Astrocyte (in vitro differentiated cells and primary cell): Measurements from ENCODE around the gene ASCL2.

ENCODE experiments used
- EZH2 ChIP-seq: IDR thresholded peaks from 2 replicates; pipeline ENCODE4 v1.6.1; 2012; ENCODE audit warnings: mild to moderate bottlenecking, low read length, inconsistent platforms; ENCODE audit not compliant: insufficient read depth
- TF ChIP-seq, protein P1 (sequence below): IDR thresholded peaks from 2 replicates; pipeline ENCODE4 v1.5.1; 2011; ENCODE audit warnings: low read depth, mild to moderate bottlenecking, inconsistent platforms, low read length, moderate library complexity; ENCODE audit not compliant: insufficient read depth

GRCh38 chr11:2277933-2278523 lies 7.6 kb upstream of the ASCL2 start:
- TF ChIP-seq, protein P1, sequence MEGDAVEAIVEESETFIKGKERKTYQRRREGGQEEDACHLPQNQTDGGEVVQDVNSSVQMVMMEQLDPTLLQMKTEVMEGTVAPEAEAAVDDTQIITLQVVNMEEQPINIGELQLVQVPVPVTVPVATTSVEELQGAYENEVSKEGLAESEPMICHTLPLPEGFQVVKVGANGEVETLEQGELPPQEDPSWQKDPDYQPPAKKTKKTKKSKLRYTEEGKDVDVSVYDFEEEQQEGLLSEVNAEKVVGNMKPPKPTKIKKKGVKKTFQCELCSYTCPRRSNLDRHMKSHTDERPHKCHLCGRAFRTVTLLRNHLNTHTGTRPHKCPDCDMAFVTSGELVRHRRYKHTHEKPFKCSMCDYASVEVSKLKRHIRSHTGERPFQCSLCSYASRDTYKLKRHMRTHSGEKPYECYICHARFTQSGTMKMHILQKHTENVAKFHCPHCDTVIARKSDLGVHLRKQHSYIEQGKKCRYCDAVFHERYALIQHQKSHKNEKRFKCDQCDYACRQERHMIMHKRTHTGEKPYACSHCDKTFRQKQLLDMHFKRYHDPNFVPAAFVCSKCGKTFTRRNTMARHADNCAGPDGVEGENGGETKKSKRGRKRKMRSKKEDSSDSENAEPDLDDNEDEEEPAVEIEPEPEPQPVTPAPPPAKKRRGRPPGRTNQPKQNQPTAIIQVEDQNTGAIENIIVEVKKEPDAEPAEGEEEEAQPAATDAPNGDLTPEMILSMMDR: no peak
- TF ChIP-seq EZH2: no peak
